Upper lobe of left lung (tissue), 4 donors: ENCODE results near the gene STK25.

ENCODE experiments used
- POLR2A ChIP-seq, 4 donors: fragments of 450-650 bp; IDR thresholded peaks; one replicate each; pipeline ENCODE4 v1.5.1; 2016 to 2017; ENCODE audit warnings: antibody characterized with exemption in 4 of 4, mild to moderate bottlenecking in 2 of 4
- POLR2AphosphoS5 ChIP-seq, 2 donors: sonication (generic); formaldehyde crosslinking; IDR thresholded peaks; one replicate each; pipeline ENCODE4 v1.5.1; 2017; ENCODE audit warnings: antibody characterized with exemption in 2 of 2
- TF ChIP-seq, protein P1 (sequence below), 6 experiments: fragments of 450-650 bp in 4 of 6; fragments of 200-600 bp in 2 of 6; sonication (generic) in 2 of 6; IDR thresholded peaks; one replicate each; pipeline ENCODE4 v1.5.1; 2016 to 2019; ENCODE audit warnings: antibody characterized with exemption in 6 of 6

GRCh38 chr2:241514553-241514952 is 6.2 kb upstream of the STK25 start:
- no peak for TF ChIP-seq POLR2A (IDR thresholded peaks at IDR 0.05)
- no peak for TF ChIP-seq POLR2AphosphoS5 (IDR thresholded peaks at IDR 0.05)
- TF ChIP-seq, protein P1, sequence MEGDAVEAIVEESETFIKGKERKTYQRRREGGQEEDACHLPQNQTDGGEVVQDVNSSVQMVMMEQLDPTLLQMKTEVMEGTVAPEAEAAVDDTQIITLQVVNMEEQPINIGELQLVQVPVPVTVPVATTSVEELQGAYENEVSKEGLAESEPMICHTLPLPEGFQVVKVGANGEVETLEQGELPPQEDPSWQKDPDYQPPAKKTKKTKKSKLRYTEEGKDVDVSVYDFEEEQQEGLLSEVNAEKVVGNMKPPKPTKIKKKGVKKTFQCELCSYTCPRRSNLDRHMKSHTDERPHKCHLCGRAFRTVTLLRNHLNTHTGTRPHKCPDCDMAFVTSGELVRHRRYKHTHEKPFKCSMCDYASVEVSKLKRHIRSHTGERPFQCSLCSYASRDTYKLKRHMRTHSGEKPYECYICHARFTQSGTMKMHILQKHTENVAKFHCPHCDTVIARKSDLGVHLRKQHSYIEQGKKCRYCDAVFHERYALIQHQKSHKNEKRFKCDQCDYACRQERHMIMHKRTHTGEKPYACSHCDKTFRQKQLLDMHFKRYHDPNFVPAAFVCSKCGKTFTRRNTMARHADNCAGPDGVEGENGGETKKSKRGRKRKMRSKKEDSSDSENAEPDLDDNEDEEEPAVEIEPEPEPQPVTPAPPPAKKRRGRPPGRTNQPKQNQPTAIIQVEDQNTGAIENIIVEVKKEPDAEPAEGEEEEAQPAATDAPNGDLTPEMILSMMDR (IDR thresholded peaks at IDR 0.05) = no peak
